Measurements from ENCODE around the gene LORICRIN. TPM values are rescaled to one million over a fixed set of nuclear protein-coding genes. Genes with fewer than 3 reads are reported as not detected.

Gene LORICRIN
- total RNA-seq, 1 donor from 2014 or later, result not detected

DNA sequence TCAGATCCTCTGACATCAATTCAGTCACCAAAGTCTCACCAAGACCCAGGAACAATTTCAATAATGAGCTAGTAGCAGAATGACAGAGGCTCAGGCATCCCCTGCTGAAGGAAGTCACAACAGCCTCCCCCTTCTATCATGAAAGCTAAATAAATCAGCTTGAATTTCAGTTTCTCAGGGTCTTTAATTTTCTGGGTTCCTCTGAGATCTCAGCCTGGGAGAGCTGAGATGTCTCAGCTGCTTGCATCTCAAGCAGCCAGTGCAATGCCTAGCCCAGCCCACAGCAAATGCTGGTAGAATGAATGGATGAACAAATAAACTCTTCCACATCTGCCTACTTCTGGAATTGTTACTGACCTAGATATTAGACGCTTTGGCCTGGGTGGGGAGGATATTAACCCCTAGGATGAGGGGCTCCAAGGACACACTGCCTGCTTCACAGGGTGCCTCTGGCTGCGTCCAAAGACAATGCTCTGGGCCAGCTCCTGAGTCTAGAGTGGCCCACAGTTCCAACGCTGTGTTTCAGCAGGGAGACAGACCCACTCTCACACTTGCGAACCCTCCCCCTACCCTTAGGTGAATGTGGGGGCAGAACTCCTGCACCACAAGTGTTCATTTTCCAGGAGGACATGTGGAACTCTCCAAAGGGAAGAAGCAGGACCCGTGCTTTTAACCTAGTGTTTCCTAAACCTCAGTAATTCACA is 11.2 kb upstream of the LORICRIN start:
- Histone ChIP-seq H3K9me3 (replicated peaks) (no peaks in the 10 kb centered on the region), H3K27me3 (ENCODE audit: low read depth) (peaks cover 62% of the 10 kb centered on the region), H3K27ac (replicated peaks) (no peak overlapping the region), H3K4me3 (no peak overlapping the region), H3K4me1 (no peaks in the 10 kb centered on the region), H3K36me3 (no peaks in the 10 kb centered on the region)
- TF ChIP-seq CTCF (IDR thresholded peaks at IDR 0.05; ENCODE audit: borderline replicate concordance), result no peak
- intact Hi-C loops (cut with micrococcal nuclease), result no loop called here
- no peak for DNase-seq

DNA sequence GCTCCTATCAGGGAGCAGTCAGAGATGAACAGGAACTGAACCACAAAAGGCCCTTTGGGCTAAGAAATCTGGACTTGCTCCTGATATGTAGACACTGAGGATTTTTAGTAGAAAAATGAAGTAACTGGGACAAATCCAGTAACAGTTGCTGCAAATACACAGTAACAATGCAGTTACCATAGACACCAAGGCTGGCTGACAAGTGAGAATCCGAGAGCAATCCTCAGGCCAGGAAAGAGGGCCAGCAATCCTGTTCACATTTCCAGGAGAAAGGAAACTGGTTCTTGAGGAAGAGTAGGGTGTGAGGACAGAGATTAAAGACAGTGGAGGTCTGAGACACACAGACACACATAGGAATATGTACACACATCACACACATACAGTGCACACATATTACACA is 9.3 kb upstream of the LORICRIN start:
- H3K27me3 ChIP-seq (ENCODE audit: low read depth), result peaks cover 78% of the 10 kb centered on the region
- H3K4me1 ChIP-seq, result no peaks in the 10 kb centered on the region
- intact Hi-C loops (cut with micrococcal nuclease), result no loop called here
- H3K9me3 ChIP-seq (replicated peaks), result no peaks in the 10 kb centered on the region
- no peak for TF ChIP-seq CTCF (IDR thresholded peaks at IDR 0.05; ENCODE audit: borderline replicate concordance)
- DNase-seq, result no peak
- no peak overlapping the region for H3K27ac ChIP-seq (replicated peaks)
- H3K36me3 ChIP-seq, result no peaks in the 10 kb centered on the region
- H3K4me3 ChIP-seq, result no peak overlapping the region

GRCh38 chr1:153251087-153251486 is 8.4 kb upstream of the LORICRIN start:
- intact Hi-C loops (cut with micrococcal nuclease), result no loop called here
- no peaks in the 10 kb centered on the region for H3K4me1 ChIP-seq

DNA sequence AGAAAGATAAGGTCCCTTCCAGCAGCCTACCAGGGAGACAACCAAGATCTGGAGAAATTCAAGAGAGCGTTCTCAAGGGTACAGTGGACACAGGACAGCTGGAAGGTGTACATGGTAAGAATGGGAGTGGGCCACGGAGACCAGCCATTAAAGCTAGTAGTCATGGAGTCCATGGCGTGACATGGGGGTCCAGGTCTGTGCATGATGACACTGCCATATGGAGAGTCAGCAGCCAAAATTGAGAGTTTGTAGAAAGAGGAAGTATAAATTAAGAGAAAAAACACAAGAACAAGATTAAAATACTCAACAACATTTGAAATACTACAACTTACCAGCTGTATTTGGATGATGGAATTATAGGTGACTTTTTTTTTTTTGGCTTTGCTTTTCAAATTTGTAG is 7.9 kb upstream of the LORICRIN start:
- intact Hi-C loops (cut with micrococcal nuclease), result no loop called here
- no peaks in the 10 kb centered on the region for H3K36me3 ChIP-seq
- no peaks in the 10 kb centered on the region for H3K9me3 ChIP-seq (replicated peaks)
- TF ChIP-seq CTCF (IDR thresholded peaks at IDR 0.05; ENCODE audit: borderline replicate concordance), result no peak
- peaks cover 71% of the 10 kb centered on the region for H3K27me3 ChIP-seq (ENCODE audit: low read depth)
- H3K4me1 ChIP-seq, result no peaks in the 10 kb centered on the region
- DNase-seq, result no peak
- H3K4me3 ChIP-seq, result no peak overlapping the region
- H3K27ac ChIP-seq (replicated peaks), result no peak overlapping the region

More at GRCh38 chr1:153251087-153251486, 8.4 kb upstream of the LORICRIN start:
- no peak for DNase-seq
- Histone ChIP-seq H3K27ac (replicated peaks) (no peak overlapping the region), H3K36me3 (no peaks in the 10 kb centered on the region), H3K4me3 (no peak overlapping the region), H3K9me3 (replicated peaks) (no peaks in the 10 kb centered on the region), H3K27me3 (ENCODE audit: low read depth) (peaks cover 73% of the 10 kb centered on the region)
- TF ChIP-seq CTCF (IDR thresholded peaks at IDR 0.05; ENCODE audit: borderline replicate concordance), result no peak

- TF ChIP-seq CTCF (IDR thresholded peaks at IDR 0.05; ENCODE audit: borderline replicate concordance), result no peak
- H3K27ac ChIP-seq (replicated peaks), result no peak overlapping the region
- no peaks in the 10 kb centered on the region for H3K4me1 ChIP-seq
- no peak overlapping the region for H3K4me3 ChIP-seq
- intact Hi-C loops (cut with micrococcal nuclease), result no loop called here
- DNase-seq, result no peak
- no peaks in the 10 kb centered on the region for H3K36me3 ChIP-seq
- peaks cover 69% of the 10 kb centered on the region for H3K27me3 ChIP-seq (ENCODE audit: low read depth)
- no peaks in the 10 kb centered on the region for H3K9me3 ChIP-seq (replicated peaks)
These were observed 7.5 kb upstream of the LORICRIN start for GRCh38 chr1:153251988-153252387.

All from left ventricle myocardium inferior (tissue), 1 donor.